ENCODE data around the gene INAFM1.

DNA sequence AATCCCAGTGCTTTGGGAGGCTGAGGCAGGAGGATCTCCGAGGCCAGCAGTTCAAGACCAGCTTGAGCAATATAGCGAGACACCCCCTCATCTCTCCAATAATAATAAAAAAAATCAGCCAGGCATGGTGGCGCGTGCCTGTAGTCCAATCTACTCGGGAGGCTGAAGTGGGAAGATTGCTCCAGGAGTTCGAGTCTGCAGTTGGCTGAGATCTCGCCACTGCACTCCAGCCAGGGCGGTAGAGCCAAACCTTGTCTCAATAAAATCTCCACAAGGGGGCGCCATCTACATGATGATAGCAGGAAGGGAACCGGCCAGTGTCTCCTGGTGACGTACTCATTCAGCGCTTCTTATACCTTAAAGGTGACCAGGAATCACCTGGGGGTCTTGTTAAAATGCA, 21.4 kb downstream of the INAFM1 start:
- TF ChIP-seq, protein P1, sequence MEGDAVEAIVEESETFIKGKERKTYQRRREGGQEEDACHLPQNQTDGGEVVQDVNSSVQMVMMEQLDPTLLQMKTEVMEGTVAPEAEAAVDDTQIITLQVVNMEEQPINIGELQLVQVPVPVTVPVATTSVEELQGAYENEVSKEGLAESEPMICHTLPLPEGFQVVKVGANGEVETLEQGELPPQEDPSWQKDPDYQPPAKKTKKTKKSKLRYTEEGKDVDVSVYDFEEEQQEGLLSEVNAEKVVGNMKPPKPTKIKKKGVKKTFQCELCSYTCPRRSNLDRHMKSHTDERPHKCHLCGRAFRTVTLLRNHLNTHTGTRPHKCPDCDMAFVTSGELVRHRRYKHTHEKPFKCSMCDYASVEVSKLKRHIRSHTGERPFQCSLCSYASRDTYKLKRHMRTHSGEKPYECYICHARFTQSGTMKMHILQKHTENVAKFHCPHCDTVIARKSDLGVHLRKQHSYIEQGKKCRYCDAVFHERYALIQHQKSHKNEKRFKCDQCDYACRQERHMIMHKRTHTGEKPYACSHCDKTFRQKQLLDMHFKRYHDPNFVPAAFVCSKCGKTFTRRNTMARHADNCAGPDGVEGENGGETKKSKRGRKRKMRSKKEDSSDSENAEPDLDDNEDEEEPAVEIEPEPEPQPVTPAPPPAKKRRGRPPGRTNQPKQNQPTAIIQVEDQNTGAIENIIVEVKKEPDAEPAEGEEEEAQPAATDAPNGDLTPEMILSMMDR (IDR thresholded peaks at IDR 0.05): peak; percentile 78
- no peak for TF ChIP-seq EZH2 (IDR thresholded peaks at IDR 0.05; ENCODE audit: borderline replicate concordance, insufficient read depth, low read depth, low read length, poor library complexity, severe bottlenecking)

All from B cell (primary cell).